GM21367 (cell line): ENCODE measurements around the gene COX6A1.

ENCODE experiments used
- ATAC-seq: cut with Tn5 transposase; IDR thresholded peaks from one replicate; pipeline ENCODE4 v1.9.1; 2021; ENCODE audit not compliant: unreplicated experiment

COX6A1 gene

GRCh38 chr12:120437735-120438494 is at the start of gene COX6A1:
Gene COX6A1, plus strand, starts transcription at chr12:120438113. Its CDS starts 14 bp downstream, at chr12:120438127.
- peak; percentile 94 for ATAC-seq

- ATAC-seq: no peak
Observed at GRCh38 chr12:120388691-120389481, 49.0 kb upstream of the COX6A1 start.

GRCh38 chr12:120390540-120391120 is 47.3 kb upstream of the COX6A1 start:
- no peak for ATAC-seq

GRCh38 chr12:120394483-120395367 is 43.2 kb upstream of the COX6A1 start:
- no peak for ATAC-seq

DNA sequence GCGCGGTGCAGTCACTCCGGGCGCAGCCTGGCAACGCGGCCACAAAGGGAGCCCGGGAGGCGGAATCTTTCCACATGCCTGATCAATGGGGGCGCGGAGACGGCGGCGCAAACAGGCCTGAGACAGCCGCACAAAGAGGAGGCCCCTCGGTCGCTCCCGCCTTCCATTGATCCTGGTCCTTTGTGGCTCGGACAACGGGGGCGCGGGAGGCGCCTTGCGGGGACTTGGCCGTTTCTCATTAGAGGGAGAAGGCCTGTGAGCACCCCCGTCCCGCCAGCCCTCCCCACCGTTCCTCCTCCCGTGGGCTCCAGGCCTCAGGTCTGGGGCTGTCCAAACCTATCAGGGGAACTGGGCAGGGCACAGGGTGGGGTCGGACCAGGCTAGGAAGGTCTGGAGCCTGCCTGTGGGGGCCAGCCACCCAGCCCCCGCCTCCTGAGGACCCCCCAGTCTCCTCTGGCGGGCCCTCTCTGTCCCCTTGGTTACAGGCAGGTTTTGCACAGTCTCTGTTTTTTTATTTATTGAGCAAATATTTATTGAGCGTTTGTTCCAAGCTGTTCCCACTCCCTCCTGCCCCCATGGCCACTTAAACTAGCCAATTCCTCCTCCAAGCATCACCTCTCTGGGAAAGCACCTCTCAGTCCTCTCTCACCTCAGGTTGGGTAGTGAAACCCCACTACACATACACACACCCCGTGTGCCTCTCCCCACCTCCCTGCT is 39.9 kb upstream of the COX6A1 start:
- no peak for ATAC-seq

DNA sequence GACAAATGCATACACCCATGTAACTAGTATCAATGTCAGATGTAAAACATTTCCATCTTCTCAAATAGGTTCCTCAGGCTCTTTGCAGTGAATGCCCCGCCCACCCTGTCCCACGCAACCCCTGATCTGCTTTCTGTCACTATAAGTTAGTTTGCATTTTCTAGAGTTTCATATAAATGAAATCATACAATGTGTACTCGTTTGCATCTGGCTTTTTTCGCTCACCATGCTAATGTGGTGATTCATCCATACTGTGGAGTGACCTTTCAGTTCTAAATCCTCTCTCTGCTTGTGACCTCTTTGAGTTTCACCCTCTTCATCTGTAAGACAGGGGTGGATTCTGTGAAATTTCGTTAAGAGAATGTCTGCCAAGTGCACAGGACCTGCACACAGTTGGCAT is 38.4 kb upstream of the COX6A1 start:
- no peak for ATAC-seq

DNA sequence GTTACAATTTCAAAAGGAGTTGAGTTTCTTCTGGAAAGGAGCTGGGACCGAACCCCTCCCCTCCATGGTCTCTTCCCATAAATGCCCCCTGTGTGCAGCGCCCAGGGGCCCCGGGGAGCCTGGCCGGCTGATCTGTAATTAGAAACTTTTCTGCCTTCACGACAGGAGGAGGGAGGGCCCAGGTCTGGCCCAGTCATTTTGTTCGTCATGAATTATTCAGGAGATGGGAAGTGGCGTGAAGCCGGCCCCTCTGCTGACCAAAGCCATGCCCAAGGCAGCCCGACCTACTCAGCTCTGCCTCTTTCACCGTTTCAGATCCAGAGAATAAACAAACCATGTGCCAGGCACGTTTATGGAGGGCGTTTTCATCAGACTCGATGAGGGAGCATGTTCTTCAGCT is 35.7 kb upstream of the COX6A1 start:
- ATAC-seq: no peak

- no peak for ATAC-seq
Observed at GRCh38 chr12:120403869-120404268, 34.0 kb upstream of the COX6A1 start.

DNA sequence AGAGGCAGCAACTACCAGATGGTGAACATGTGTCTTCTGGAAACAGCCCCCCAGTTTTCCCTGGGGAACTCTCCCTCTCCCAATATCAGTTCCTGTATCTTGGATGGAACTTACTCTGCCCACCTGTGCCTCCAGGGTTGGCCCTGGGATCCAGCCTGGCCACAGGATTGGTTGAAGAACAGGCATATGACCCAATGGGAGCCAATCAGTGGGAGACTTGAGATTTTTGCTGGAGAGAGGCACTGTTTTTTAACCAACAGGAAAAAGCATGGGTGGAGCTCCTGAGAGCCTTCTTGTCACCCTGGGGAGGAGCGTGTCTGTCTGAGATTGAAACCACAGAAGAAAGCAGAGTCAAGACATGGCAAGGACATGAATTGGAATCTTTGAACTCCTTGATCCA is 33.6 kb upstream of the COX6A1 start:
- ATAC-seq: no peak

GRCh38 chr12:120406069-120406468 is 31.8 kb upstream of the COX6A1 start:
- no peak for ATAC-seq

GRCh38 chr12:120406553-120406952 is 31.4 kb upstream of the COX6A1 start:
- no peak for ATAC-seq

GRCh38 chr12:120408771-120409170 is 29.1 kb upstream of the COX6A1 start:
- ATAC-seq: no peak

GRCh38 chr12:120412421-120412820 is 25.5 kb upstream of the COX6A1 start:
- no peak for ATAC-seq

DNA sequence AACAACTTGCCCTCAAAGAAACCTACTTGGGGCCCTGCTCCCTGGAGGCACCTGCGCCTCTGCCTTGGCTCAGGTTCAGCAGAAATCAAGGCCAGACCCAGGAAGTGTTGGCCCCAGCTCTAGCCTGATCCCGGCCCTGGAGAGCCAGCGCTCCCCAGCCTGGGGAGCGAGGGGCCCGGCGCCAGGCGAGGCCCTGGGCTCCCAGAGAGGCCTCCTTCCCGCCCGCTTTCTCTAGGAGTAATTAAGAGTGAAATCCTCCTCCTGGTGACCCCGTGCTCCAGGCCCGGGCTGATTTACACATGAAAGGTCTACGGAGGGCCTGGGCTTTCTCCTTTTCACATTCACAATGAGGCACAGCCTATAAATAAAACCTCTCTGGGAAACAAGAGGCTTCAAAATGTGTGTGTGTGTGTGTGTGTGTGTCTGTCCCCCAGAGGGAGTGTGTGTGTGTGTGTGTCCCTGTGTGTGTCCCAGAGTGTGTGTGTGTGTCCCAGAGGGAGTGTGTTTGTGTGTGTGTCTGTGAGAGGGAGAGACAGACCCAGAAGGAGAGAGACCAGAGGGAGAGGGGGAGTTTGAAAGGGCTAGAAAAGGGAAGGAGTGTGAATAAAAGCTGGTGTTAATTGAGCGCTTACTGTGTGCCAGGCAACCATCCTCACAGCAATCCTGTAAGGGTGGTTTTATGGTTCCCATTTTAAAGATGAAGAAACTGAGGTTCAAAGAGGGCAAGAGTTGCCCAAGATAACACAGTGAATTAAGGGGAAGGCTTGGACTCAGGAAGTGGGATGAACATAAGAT is 23.8 kb upstream of the COX6A1 start:
- ATAC-seq: no peak

GRCh38 chr12:120416490-120417216 is 21.3 kb upstream of the COX6A1 start:
- ATAC-seq: no peak

GRCh38 chr12:120417917-120418580 is 19.9 kb upstream of the COX6A1 start:
- ATAC-seq: no peak

GRCh38 chr12:120421701-120422100 is 16.2 kb upstream of the COX6A1 start:
- ATAC-seq: no peak

DNA sequence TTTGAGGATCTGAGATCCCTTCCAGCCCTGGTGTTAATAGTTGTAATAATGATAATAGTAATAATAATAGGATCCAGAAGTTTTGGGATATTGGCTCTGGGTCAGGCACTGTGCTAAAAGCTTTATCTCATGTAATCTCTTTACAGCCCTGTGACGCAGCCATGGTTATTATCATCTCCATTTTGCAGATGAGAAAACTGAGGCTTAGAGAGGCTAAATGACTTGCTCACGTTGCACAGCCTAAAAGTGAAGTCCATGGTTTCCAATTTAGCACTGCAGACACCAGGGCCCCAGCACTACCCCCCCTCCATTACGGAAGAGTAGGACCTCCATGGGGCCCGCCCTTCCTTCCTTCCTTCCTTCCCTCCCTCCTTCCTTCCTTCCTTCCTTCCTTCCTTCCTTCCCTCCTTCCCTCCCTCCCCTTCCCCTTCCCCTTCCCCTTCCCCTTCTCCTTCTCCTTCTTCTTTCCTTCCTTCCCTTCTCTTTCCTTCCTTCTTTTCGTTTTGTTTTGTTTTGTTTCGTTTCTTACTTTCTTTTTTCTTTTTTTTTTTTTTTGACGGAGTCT is 14.9 kb upstream of the COX6A1 start:
- ATAC-seq: no peak
